PC-3 (cell line): ENCODE measurements around the gene SLCO1C1. TPM values are rescaled to one million over a fixed set of nuclear protein-coding genes. Genes with fewer than 3 reads are reported as not detected.

Experiments used
- ATAC-seq: fragments of 200-7000 bp; cut with Tn5 transposase; 2 replicates; pipeline ENCODE4 v1.9.1; 2020; ENCODE audit warnings: mild to moderate bottlenecking, moderate library complexity
- Bru-seq: library from RNA; stranded (reverse); fragments of 400-500 nt; gene quantifications from one replicate; lab custom pipeline; 2021; lab: Mats Ljungman, UMichigan
- BruChase-seq, 2 experiments: library from RNA; stranded (reverse); fragments of 400-500 nt; gene quantifications; one replicate each; lab custom pipeline; 2021; lab: Mats Ljungman, UMichigan
- BruUV-seq: library from RNA; stranded (reverse); fragments of 400-500 nt; replicated peaks from 2 replicates; lab custom pipeline; 2021; lab: Mats Ljungman, UMichigan
- CTCF ChIA-PET: fragments of 300-600 bp; sonication (Branson Sonifier 250); formaldehyde crosslinking; loops from one replicate; lab custom pipeline; 2022; ENCODE audit warnings: antibody characterized with exemption; lab: Charles Lee
- POLR2A ChIA-PET: fragments of 300-600 bp; sonication (Branson Sonifier 250); formaldehyde crosslinking; loops from one replicate; lab custom pipeline; 2022; ENCODE audit warnings: antibody characterized with exemption; ENCODE audit not compliant: unreplicated experiment; lab: Charles Lee
- DNase-seq: peaks from one replicate; pipeline ENCODE4 v3.0.0-alpha.2; 2015
- H2AFZ ChIP-seq: fragments of 300-600 bp; sonication (generic); 2 replicates; pipeline ENCODE4 v1.6.0; 2016; ENCODE audit warnings: antibody characterized with exemption, low read length
- H3F3A ChIP-seq: fragments of 300-600 bp; sonication (generic); one replicate; pipeline ENCODE4 v1.6.0; 2017; ENCODE audit warnings: antibody characterized with exemption, low read length, control low read depth, mild to moderate bottlenecking; ENCODE audit not compliant: unreplicated experiment
- H3K27ac ChIP-seq: fragments of 300-600 bp; sonication (generic); 2 replicates; pipeline ENCODE4 v1.5.1; 2016; ENCODE audit warnings: mild to moderate bottlenecking, low read length
- H3K27me3 ChIP-seq: fragments of 300-600 bp; sonication (generic); 2 replicates; pipeline ENCODE4 v1.6.1; 2016; ENCODE audit warnings: low read length, mixed read lengths
- H3K36me3 ChIP-seq: fragments of 300-600 bp; sonication (generic); 2 replicates; pipeline ENCODE4 v1.6.1; 2016; ENCODE audit warnings: low read depth, mixed run types, low read length, mixed read lengths
- H3K4me1 ChIP-seq: fragments of 300-600 bp; sonication (generic); 2 replicates; pipeline ENCODE4 v1.5.1; 2016; ENCODE audit warnings: low read length; ENCODE audit not compliant: insufficient read depth
- H3K4me2 ChIP-seq: fragments of 300-600 bp; sonication (generic); 2 replicates; pipeline ENCODE4 v1.6.0; 2016; ENCODE audit warnings: low read length
- H3K4me3 ChIP-seq: fragments of 300-600 bp; sonication (generic); 2 replicates; pipeline ENCODE4 v1.5.1; 2016; ENCODE audit warnings: mild to moderate bottlenecking, low read length, mixed read lengths
- H3K79me2 ChIP-seq: fragments of 300-600 bp; sonication (generic); 2 replicates; pipeline ENCODE4 v1.6.1; 2017; ENCODE audit warnings: low read length, mixed read lengths
- H3K9ac ChIP-seq: fragments of 300-600 bp; sonication (generic); 2 replicates; pipeline ENCODE4 v1.6.0; 2016; ENCODE audit warnings: mild to moderate bottlenecking, low read length
- H3K9me2 ChIP-seq: fragments of 300-600 bp; sonication (generic); replicated peaks from 2 replicates; pipeline ENCODE4 v1.6.1; 2016; ENCODE audit warnings: mixed run types, low read length, mixed read lengths
- H3K9me3 ChIP-seq: fragments of 300-600 bp; sonication (generic); 2 replicates; pipeline ENCODE4 v1.6.1; 2016; ENCODE audit warnings: low read length, mixed read lengths
- H4K20me1 ChIP-seq: fragments of 300-600 bp; sonication (generic); 2 replicates; pipeline ENCODE4 v1.6.1; 2016; ENCODE audit warnings: low read length, mixed read lengths
- EZH2 ChIP-seq: fragments of 300-600 bp; sonication (generic); IDR thresholded peaks from one replicate; pipeline ENCODE4 v1.6.1; 2017; ENCODE audit warnings: antibody characterized with exemption, mild to moderate bottlenecking, low read length; ENCODE audit not compliant: unreplicated experiment
- EZH2phosphoT487 ChIP-seq: fragments of 300-600 bp; sonication (generic); IDR thresholded peaks from 2 replicates; pipeline ENCODE4 v1.6.1; 2018; ENCODE audit warnings: mild to moderate bottlenecking, antibody characterized with exemption, low read length, borderline replicate concordance
- intact Hi-C: fragments of 100-400 bp; cut with micrococcal nuclease; formaldehyde crosslinking; loops from 2 replicates; pipeline ENCODE4 v1.9.0; 2023
- long read RNA-seq: library from polyadenylated mRNA; unstranded; transcript quantifications from one replicate; pipeline ENCODE4 v2.0.0, GENCODE V29; 2021; ENCODE audit not compliant: unreplicated experiment
- total RNA-seq: library from RNA; depleted of rRNA; stranded (reverse); fragments of >200 nt; gene quantifications from 2 replicates; pipeline ENCODE4 v1.2.3, GENCODE V29; 2014; rRNA removed
- TF ChIP-seq, protein P1 (sequence below): fragments of 300-600 bp; sonication (generic); conservative IDR thresholded peaks from 2 replicates; pipeline ENCODE4 v1.5.1; 2017; ENCODE audit warnings: antibody characterized with exemption, low read depth, mild to moderate bottlenecking, low read length

SLCO1C1 gene, protein sequence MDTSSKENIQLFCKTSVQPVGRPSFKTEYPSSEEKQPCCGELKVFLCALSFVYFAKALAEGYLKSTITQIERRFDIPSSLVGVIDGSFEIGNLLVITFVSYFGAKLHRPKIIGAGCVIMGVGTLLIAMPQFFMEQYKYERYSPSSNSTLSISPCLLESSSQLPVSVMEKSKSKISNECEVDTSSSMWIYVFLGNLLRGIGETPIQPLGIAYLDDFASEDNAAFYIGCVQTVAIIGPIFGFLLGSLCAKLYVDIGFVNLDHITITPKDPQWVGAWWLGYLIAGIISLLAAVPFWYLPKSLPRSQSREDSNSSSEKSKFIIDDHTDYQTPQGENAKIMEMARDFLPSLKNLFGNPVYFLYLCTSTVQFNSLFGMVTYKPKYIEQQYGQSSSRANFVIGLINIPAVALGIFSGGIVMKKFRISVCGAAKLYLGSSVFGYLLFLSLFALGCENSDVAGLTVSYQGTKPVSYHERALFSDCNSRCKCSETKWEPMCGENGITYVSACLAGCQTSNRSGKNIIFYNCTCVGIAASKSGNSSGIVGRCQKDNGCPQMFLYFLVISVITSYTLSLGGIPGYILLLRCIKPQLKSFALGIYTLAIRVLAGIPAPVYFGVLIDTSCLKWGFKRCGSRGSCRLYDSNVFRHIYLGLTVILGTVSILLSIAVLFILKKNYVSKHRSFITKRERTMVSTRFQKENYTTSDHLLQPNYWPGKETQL
- total RNA-seq, result not detected in 2 replicates
- Bru-seq, nascent RNA, result percentile 9 among the genes with signal in this experiment
- BruChase-seq, experiment 1, labeled RNA remaining after a 6-hour chase, result percentile 15 among the genes with signal in this experiment
- BruChase-seq, experiment 2, labeled RNA remaining after a 2-hour chase, result percentile 24 among the genes with signal in this experiment
- long read RNA-seq, result 0 reads

DNA sequence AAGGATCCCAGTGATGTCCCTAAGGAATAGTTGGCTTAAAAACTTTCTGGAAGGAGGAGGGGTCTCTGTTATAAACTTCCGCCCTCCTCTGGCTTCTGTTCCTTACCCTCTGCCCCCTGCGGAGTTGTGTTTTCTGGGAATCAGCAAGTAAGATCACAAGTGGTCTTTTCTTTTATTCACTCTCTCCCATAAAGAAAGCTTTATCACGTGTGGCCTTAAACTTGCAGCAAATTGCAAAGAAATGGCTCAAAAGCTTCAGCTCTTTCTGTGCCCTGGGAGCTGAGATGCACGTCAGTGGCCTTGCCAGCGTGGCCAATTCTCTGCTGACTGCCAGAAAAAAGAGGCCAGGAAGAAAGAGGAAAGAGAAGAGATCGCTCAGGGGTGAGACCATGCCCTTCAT lies at the start of gene SLCO1C1:
Gene SLCO1C1 (plus strand): TSS at position 101 of the 400 bp plus-strand sequence. CDS start 4,245 bp downstream, outside the sequence.
- ATAC-seq, result no peak
- TF ChIP-seq EZH2, result no peak
- no peak for TF ChIP-seq EZH2phosphoT487
- TF ChIP-seq, protein P1, sequence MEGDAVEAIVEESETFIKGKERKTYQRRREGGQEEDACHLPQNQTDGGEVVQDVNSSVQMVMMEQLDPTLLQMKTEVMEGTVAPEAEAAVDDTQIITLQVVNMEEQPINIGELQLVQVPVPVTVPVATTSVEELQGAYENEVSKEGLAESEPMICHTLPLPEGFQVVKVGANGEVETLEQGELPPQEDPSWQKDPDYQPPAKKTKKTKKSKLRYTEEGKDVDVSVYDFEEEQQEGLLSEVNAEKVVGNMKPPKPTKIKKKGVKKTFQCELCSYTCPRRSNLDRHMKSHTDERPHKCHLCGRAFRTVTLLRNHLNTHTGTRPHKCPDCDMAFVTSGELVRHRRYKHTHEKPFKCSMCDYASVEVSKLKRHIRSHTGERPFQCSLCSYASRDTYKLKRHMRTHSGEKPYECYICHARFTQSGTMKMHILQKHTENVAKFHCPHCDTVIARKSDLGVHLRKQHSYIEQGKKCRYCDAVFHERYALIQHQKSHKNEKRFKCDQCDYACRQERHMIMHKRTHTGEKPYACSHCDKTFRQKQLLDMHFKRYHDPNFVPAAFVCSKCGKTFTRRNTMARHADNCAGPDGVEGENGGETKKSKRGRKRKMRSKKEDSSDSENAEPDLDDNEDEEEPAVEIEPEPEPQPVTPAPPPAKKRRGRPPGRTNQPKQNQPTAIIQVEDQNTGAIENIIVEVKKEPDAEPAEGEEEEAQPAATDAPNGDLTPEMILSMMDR, result no peak
- Histone ChIP-seq H3K79me2 (no peaks in the 10 kb centered on the region), H4K20me1 (no peaks in the 10 kb centered on the region), H3K9me2 (no peaks in the 10 kb centered on the region), H3F3A (no peaks in the 10 kb centered on the region), H3K9ac (no peak within 1 kb of the TSS), H3K4me3 (no peak within 1 kb of the TSS), H3K4me1 (no peaks in the 10 kb centered on the region), H3K27me3 (no peaks in the 10 kb centered on the region), H3K36me3 (no peaks in the 10 kb centered on the region), H3K4me2 (no peak within 1 kb of the TSS), H3K9me3 (no peaks in the 10 kb centered on the region), H2AFZ (no peak within 1 kb of the TSS), H3K27ac (no peak within 1 kb of the TSS)
- BruUV-seq, result no TSS peak
- intact Hi-C loops, result no loop called here
- ChIA-PET POLR2A (no interaction called here), CTCF (no interaction called here)
- no peak for DNase-seq

DNA sequence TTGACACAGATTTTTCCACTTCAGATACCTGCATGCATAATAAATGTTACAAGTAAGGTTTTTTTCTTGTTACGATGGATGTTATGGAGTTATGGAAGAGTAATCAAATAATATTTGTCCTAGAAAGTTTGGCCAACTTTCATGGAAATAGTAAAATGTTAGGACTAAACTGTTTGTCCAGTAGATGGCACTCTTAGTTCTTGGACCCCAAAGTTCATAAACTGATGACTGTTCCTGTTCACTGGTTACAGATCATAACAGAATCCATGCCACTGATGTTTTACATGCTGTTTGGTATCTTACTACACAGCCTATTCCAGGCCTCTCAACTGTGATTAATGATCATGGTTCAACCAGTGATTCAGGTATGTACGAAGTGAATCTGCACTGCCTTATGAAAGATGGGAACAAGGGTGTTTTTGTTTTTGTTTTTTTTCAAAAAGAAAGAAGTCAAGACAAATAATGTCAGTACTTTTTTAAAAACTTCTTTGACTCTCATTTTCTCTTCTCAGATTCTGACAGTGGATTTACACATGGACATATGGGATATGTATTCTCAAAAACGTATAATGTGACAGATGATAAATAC lies 48.8 kb upstream of the SLCO1C1 start:
- H3K9me2 ChIP-seq, result no peaks in the 10 kb centered on the region
- TF ChIP-seq, protein P1, result peak; percentile 70
- TF ChIP-seq EZH2phosphoT487, result no peak
- ATAC-seq (peak; percentile 64), DNase-seq (peak; percentile 54)
- H3K4me2 ChIP-seq, result no peak overlapping the region
- no peaks in the 10 kb centered on the region for H3F3A ChIP-seq
- H3K9me3 ChIP-seq, result no peaks in the 10 kb centered on the region
- H2AFZ ChIP-seq, result no peak overlapping the region
- ChIA-PET POLR2A (no interaction called here), CTCF (no interaction called here)
- no peaks in the 10 kb centered on the region for H3K27me3 ChIP-seq
- no peaks in the 10 kb centered on the region for H3K79me2 ChIP-seq
- no peak overlapping the region for H3K27ac ChIP-seq
- H4K20me1 ChIP-seq, result no peaks in the 10 kb centered on the region
- H3K4me3 ChIP-seq, result no peak overlapping the region
- H3K9ac ChIP-seq, result no peak overlapping the region
- BruUV-seq, result no TSS peak
- no peaks in the 10 kb centered on the region for H3K4me1 ChIP-seq
- intact Hi-C loops, result loop anchor here (1.0 kb wide), 2 partner anchors 152 to 524 kb away; no protein-coding TSS in a partner anchor
- H3K36me3 ChIP-seq, result no peaks in the 10 kb centered on the region
